Hepatocyte (in vitro differentiated cells): ENCODE data around the gene MUC5B. TPM values are rescaled to one million over a fixed set of nuclear protein-coding genes. Genes with fewer than 3 reads are reported as not detected.
A peak's percentile ranks its signal among the peaks of the same experiment; 100 is the strongest.

Experiments used
- DNase-seq: peaks from one replicate; pipeline ENCODE4 v3.0.0-alpha.2; 2016; ENCODE audit warnings: low spot score
- H2AFZ ChIP-seq: fragments of 200-600 bp; sonication (generic); 2 replicates; pipeline ENCODE4 v1.6.0; 2016; ENCODE audit warnings: antibody characterized with exemption, mild to moderate bottlenecking
- H3K27ac ChIP-seq: fragments of 200-600 bp; sonication (generic); 2 replicates; pipeline ENCODE4 v1.5.1; 2016; ENCODE audit warnings: mild to moderate bottlenecking
- H3K27me3 ChIP-seq: fragments of 200-600 bp; sonication (generic); 2 replicates; pipeline ENCODE4 v1.6.1; 2016
- H3K36me3 ChIP-seq: fragments of 200-600 bp; sonication (generic); replicated peaks from 2 replicates; pipeline ENCODE4 v1.5.1; 2016; ENCODE audit warnings: low read depth; ENCODE audit not compliant: insufficient read depth
- H3K4me1 ChIP-seq: fragments of 200-600 bp; sonication (generic); 2 replicates; pipeline ENCODE4 v1.5.1; 2016; ENCODE audit warnings: mild to moderate bottlenecking, moderate library complexity; ENCODE audit not compliant: insufficient read depth
- H3K4me2 ChIP-seq: fragments of 200-600 bp; sonication (generic); 2 replicates; pipeline ENCODE4 v1.6.0; 2016
- H3K4me3 ChIP-seq: fragments of 200-600 bp; sonication (generic); 2 replicates; pipeline ENCODE4 v1.5.1; 2016; ENCODE audit warnings: mild to moderate bottlenecking
- H3K79me2 ChIP-seq: fragments of 200-600 bp; sonication (generic); 2 replicates; pipeline ENCODE4 v1.6.0; 2017; ENCODE audit warnings: mild to moderate bottlenecking
- H3K9me2 ChIP-seq: fragments of 200-600 bp; sonication (generic); replicated peaks from 2 replicates; pipeline ENCODE4 v1.6.0; 2017; ENCODE audit warnings: mild to moderate bottlenecking; ENCODE audit not compliant: insufficient read depth
- H3K9me3 ChIP-seq: fragments of 200-600 bp; sonication (generic); 2 replicates; pipeline ENCODE4 v1.5.1; 2016; ENCODE audit warnings: low read depth, mild to moderate bottlenecking
- H4K20me1 ChIP-seq: fragments of 200-600 bp; sonication (generic); 2 replicates; pipeline ENCODE4 v1.6.0; 2016; ENCODE audit warnings: mild to moderate bottlenecking; ENCODE audit not compliant: insufficient read depth, poor library complexity, severe bottlenecking
- EZH2 ChIP-seq: fragments of 200-600 bp; sonication (generic); IDR thresholded peaks from 2 replicates; pipeline ENCODE4 v1.6.1; 2016; ENCODE audit warnings: antibody characterized with exemption, mild to moderate bottlenecking, borderline replicate concordance
- EZH2phosphoT487 ChIP-seq: fragments of 200-600 bp; sonication (generic); IDR thresholded peaks from one replicate; pipeline ENCODE4 v1.6.1; 2018; ENCODE audit warnings: antibody characterized with exemption, mild to moderate bottlenecking, low read depth, moderate library complexity; ENCODE audit not compliant: unreplicated experiment, severe bottlenecking
- WGBS: methylation state at CpG from one replicate; pipeline ENCODE4 v1.1.6; 2016; ENCODE audit warnings: low lambda C conversion rate; ENCODE audit errors: missing lambda C conversion rate; 5-methylcytosine and 5-hydroxymethylcytosine counted together
- polyA plus RNA-seq: library from polyadenylated mRNA; unstranded; fragments of >200 nt; fragmentation: Nextera tagmentation; extraction: Ambion mirVana; gene quantifications from 2 replicates; pipeline ENCODE4 v1.2.1, GENCODE V29; 2016
- total RNA-seq: library from RNA; depleted of rRNA; stranded (reverse); fragments of >200 nt; gene quantifications from 2 replicates; pipeline ENCODE4 v1.2.3, GENCODE V29; 2014
- TF ChIP-seq, protein P1 (sequence below): fragments of 200-600 bp; sonication (generic); IDR thresholded peaks from 2 replicates; pipeline ENCODE4 v1.5.1; 2016; ENCODE audit warnings: antibody characterized with exemption, mild to moderate bottlenecking; ENCODE audit not compliant: poor library complexity

The MUC5B gene
- total and polyA plus RNA-seq, 2 experiments from 2014 or later, result 0.07 to 0.15 TPM

DNA sequence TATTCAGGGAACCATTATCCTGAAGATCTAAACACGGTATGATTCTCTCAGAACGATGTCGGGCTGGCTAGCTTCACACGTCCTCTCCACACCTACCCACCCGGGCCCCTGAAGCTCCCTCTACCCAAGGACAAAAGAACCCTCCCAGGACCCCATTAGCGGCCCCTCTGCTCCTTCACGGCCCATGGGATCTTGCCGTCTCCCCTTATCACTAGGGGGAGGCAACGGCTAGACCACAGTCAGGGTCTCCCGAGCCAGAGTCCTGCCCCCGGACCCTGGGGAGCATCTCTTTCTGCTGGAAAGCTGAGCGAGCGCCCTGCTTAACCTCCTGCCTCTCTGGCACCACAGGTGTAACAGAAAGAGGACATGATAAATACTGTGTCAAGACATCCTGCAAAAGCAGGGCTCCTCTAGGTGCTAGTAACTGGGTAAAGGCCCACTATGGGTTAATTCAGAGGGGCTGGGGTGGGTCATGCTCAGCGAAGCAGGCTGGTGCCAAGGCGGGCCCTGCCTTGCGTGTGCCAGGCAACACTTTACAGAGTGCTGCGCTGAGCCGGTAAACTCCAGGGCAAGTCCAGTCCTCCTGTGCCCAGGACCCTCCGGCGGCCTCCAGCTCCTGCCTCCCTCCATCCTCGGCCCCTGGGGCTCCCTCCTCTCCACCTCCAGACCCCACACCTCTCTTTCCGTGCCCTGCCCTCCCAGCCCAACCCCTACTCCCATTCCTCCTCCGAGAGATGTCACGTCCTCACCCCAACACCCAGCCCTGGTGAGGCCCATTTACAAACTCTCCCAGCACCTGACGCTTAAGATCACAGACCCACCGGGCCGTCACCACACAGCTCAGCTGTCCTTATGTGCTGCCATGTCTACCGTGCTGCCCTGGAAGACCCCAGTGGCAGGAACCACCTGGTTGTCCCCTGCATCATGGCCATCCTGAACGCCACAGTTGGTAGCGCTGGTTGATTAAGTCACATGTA is 83.6 kb downstream of the MUC5B start:
- Histone ChIP-seq H3K4me3 (no peak overlapping the region), H3K4me2 (peak overlapping the region; percentile 93), H2AFZ (no peak overlapping the region), H3K4me1 (peaks cover 58% of the 10 kb centered on the region), H3K36me3 (no peaks in the 10 kb centered on the region), H3K9me3 (no peaks in the 10 kb centered on the region), H3K9me2 (no peaks in the 10 kb centered on the region), H3K79me2 (peaks cover 75% of the 10 kb centered on the region), H3K27me3 (no peaks in the 10 kb centered on the region), H3K27ac (peak overlapping the region; percentile 94), H4K20me1 (peaks cover 66% of the 10 kb centered on the region)
- WGBS, result 92% methylated on average over 24 of the region's 30 CpGs
- DNase-seq, result no peak
- TF ChIP-seq EZH2phosphoT487, result no peak
- TF ChIP-seq EZH2, result no peak
- TF ChIP-seq, protein P1, sequence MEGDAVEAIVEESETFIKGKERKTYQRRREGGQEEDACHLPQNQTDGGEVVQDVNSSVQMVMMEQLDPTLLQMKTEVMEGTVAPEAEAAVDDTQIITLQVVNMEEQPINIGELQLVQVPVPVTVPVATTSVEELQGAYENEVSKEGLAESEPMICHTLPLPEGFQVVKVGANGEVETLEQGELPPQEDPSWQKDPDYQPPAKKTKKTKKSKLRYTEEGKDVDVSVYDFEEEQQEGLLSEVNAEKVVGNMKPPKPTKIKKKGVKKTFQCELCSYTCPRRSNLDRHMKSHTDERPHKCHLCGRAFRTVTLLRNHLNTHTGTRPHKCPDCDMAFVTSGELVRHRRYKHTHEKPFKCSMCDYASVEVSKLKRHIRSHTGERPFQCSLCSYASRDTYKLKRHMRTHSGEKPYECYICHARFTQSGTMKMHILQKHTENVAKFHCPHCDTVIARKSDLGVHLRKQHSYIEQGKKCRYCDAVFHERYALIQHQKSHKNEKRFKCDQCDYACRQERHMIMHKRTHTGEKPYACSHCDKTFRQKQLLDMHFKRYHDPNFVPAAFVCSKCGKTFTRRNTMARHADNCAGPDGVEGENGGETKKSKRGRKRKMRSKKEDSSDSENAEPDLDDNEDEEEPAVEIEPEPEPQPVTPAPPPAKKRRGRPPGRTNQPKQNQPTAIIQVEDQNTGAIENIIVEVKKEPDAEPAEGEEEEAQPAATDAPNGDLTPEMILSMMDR, result no peak

DNA sequence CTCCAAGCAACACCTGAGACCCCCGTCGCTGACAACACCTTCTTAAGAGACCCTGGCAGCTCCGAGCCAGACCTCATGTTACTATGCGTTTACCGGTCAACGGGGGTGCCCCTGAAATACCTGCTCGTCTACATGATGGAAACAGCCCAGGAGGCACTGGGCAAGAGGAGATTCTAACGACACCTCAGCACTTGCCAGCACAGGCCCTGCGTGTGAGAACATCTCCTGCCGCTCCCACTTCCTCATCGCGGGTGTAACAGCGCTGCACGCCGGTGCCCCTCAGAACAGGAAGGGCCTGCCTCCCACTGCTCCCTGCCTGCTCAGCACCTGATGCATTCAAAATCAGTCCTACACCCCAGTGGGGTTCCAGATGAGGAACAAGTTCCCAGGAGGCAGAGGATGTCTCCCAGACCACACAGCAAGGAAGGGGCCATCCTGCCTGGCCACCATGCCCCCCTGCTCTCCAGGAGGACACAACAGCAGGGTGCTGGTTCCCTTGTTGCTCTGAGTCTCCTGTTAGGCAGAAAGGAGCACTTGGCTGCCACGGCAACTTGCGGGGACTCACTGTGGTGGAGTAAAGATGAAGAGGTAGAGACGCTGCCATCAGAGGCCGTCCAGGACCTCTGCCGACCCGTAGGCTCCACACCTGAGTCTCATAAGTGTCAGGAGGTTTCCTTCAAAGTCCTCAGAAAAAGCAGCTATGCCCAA is 84.5 kb downstream of the MUC5B start:
- Histone ChIP-seq H4K20me1 (peaks cover 58% of the 10 kb centered on the region), H3K79me2 (peaks cover 67% of the 10 kb centered on the region), H3K9me3 (no peaks in the 10 kb centered on the region), H3K27me3 (no peaks in the 10 kb centered on the region), H2AFZ (no peak overlapping the region), H3K36me3 (no peaks in the 10 kb centered on the region), H3K27ac (peak overlapping the region; percentile 17), H3K4me1 (peaks cover 58% of the 10 kb centered on the region), H3K4me2 (peak overlapping the region; percentile 93), H3K9me2 (no peaks in the 10 kb centered on the region), H3K4me3 (no peak overlapping the region)
- 93% methylated on average over 21 of the region's 21 CpGs for WGBS
- no peak for DNase-seq
- TF ChIP-seq, protein P1, result no peak
- TF ChIP-seq EZH2 (no peak), EZH2phosphoT487 (no peak)

DNA sequence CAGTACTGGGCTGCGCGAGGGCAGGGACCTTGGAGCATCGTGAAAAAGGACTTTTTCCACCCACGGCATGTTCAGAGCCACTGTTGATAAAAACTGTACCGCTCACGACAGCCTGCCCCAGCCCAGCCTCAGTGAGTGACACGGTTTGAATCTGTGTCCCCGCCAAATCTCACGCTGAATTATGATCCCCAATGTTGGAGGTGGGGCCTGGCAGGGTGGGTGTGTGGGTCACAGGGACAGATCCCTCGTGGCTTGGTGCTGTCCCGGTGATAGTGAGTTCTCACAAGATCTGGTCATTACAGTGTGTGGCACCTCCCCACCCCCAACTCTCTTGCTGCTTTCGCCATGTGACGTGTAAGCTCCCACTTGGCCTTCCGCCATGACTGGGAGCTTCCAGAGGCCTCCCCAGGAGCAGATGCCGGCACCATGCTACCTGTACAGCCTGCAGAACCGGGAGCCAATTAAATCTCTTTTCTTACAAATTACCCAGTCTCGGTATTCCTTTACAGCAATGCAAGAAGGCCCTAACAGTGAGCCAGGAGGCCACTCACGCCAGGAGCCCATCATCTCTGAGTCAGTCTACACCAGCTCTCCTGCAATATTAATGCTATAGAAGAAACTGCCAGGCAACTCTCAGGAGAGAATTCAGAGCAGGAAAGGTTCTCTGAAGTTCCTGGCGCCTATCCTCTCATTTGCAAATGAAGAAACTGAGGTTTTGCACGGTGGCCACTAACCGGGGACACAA is 85.3 kb downstream of the MUC5B start:
- no peak for TF ChIP-seq EZH2
- TF ChIP-seq, protein P1, result no peak
- no peak for TF ChIP-seq EZH2phosphoT487
- Histone ChIP-seq H3K4me3 (peak overlapping the region; percentile 60), H3K27ac (peak overlapping the region; percentile 17), H3K4me1 (peaks cover 50% of the 10 kb centered on the region), H3K4me2 (peak overlapping the region; percentile 93), H3K9me3 (no peaks in the 10 kb centered on the region), H3K36me3 (no peaks in the 10 kb centered on the region), H2AFZ (no peak overlapping the region), H4K20me1 (peaks cover 50% of the 10 kb centered on the region), H3K79me2 (peaks cover 58% of the 10 kb centered on the region), H3K9me2 (no peaks in the 10 kb centered on the region), H3K27me3 (no peaks in the 10 kb centered on the region)
- DNase-seq, result no peak
- 87% methylated on average over 21 of the region's 21 CpGs for WGBS
